ENCODE measurements around the gene PLXDC1.

PLXDC1 gene

GRCh38 chr17:39151150-39151942 lies at the start of gene PLXDC1:
PLXDC1 (minus strand) TSS chr17:39151637; CDS start chr17:39151437, 200 bp downstream.
- no peak for DNase-seq (ENCODE audit: low read depth)

GRCh38 chr17:39200957-39201510 lies 49.6 kb upstream of the PLXDC1 start:
- DNase-seq (ENCODE audit: low read depth) = no peak

GRCh38 chr17:39200070-39200879 lies 48.8 kb upstream of the PLXDC1 start, which contains the start of gene RPL19:
RPL19 (plus strand) TSS chr17:39200283; CDS start chr17:39200345, 62 bp downstream.
- no peak for DNase-seq (ENCODE audit: low read depth)

- peak; percentile 70 for DNase-seq (ENCODE audit: low read depth)
Observed at GRCh38 chr17:39199820-39200069, 48.3 kb upstream of the PLXDC1 start.

GRCh38 chr17:39198186-39198566 lies 46.7 kb upstream of the PLXDC1 start:
- DNase-seq (ENCODE audit: low read depth) = no peak

GRCh38 chr17:39197380-39198185 lies 46.1 kb upstream of the PLXDC1 start, which contains the start of gene CACNB1:
CACNB1 (minus strand) TSS chr17:39197669; CDS start chr17:39197495, 174 bp downstream.
- DNase-seq (ENCODE audit: low read depth) = no peak

GRCh38 chr17:39196808-39197291 lies 45.4 kb upstream of the PLXDC1 start:
- DNase-seq (ENCODE audit: low read depth) = no peak

- DNase-seq (ENCODE audit: low read depth) = no peak
Observed at GRCh38 chr17:39196241-39196807, 44.9 kb upstream of the PLXDC1 start.

GRCh38 chr17:39195568-39196160 lies 44.2 kb upstream of the PLXDC1 start:
- DNase-seq (ENCODE audit: low read depth) = no peak

- DNase-seq (ENCODE audit: low read depth) = no peak
Observed at GRCh38 chr17:39194985-39195524, 43.6 kb upstream of the PLXDC1 start.

- DNase-seq (ENCODE audit: low read depth) = no peak
Observed at GRCh38 chr17:39194089-39194984, 42.9 kb upstream of the PLXDC1 start.

- no peak for DNase-seq (ENCODE audit: low read depth)
Observed at GRCh38 chr17:39193346-39193745, 41.9 kb upstream of the PLXDC1 start.

GRCh38 chr17:39192901-39193300 lies 41.5 kb upstream of the PLXDC1 start:
- no peak for DNase-seq (ENCODE audit: low read depth)

GRCh38 chr17:39191750-39192510 lies 40.5 kb upstream of the PLXDC1 start:
- DNase-seq (ENCODE audit: low read depth) = no peak

GRCh38 chr17:39187152-39187830 lies 35.9 kb upstream of the PLXDC1 start:
- DNase-seq (ENCODE audit: low read depth) = no peak

GRCh38 chr17:39186481-39187002 lies 35.1 kb upstream of the PLXDC1 start:
- DNase-seq (ENCODE audit: low read depth) = no peak

GRCh38 chr17:39183720-39184119 lies 32.3 kb upstream of the PLXDC1 start:
- no peak for DNase-seq (ENCODE audit: low read depth)

- no peak for DNase-seq (ENCODE audit: low read depth)
Observed at GRCh38 chr17:39183045-39183444, 31.6 kb upstream of the PLXDC1 start.

Data from HS-27A (cell line).